ENCODE data around the gene CIRBP. TPM values are rescaled to one million over a fixed set of nuclear protein-coding genes. Genes with fewer than 3 reads are reported as not detected.
A peak's percentile ranks its signal among the peaks of the same experiment; 100 is the strongest.

CIRBP gene
- total RNA-seq, 1 experiment from 2014 or later, result 331 TPM

DNA sequence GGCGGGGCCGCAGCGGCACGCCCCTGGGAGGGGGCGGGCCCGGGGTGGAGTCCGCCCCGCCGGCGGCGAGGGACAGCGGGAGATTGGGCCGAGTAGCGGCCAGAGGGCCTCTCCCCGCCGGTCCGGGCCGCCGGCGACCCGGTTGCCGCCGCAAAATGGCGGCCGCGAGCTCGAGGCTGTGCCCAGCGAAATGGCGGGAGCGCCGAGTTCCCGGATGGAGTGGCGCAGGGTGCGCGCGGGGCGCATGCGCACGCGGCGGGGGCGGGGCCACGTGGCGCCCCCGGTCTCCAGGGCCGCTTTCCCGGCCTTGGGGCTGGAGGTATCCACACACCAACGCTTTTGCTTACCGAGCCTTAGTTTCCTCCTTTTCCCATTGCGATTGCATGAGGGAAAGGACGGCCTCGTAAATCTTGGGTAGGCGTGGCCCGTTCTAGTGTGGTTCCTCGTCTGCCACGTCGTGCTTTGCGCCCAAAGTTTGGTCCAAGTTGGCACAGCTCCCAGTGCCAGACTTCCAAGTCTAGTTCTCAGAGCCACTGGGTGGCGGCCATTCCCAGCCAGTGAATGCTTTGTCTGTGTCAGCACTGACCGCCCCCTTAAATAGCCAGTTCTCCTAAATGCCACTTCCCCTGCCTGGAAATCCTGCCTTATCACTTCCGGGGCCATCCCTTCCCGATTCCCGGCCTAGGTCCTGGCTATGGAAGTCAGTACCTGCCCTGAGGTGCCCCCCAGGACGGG, 513 bp downstream of the CIRBP start:
- Mint-ChIP-seq H3K4me3 (ENCODE audit: unreplicated experiment) (peak overlapping the region; percentile 89), H3K9me3 (ENCODE audit: unreplicated experiment) (no peaks in the 10 kb centered on the region), H3K27me3 (ENCODE audit: insufficient read depth, unreplicated experiment) (no peaks in the 10 kb centered on the region), H3K4me1 (ENCODE audit: low read depth, unreplicated experiment) (peaks cover 25% of the 10 kb centered on the region), H3K36me3 (ENCODE audit: insufficient read depth, unreplicated experiment) (peaks cover 79% of the 10 kb centered on the region), H3K27ac (ENCODE audit: unreplicated experiment) (peak overlapping the region; percentile 94)
- ChIA-PET CTCF (interaction anchor here (1.0 to 5.4 kb wide), 4 partner anchors 10 to 29 kb away, joined by 3 to 440 read pairs (median 4); partner anchors contain the start of gene ATP5F1D), POLR2A (interaction anchor here (0.6 to 1.6 kb wide), 26 partner anchors 8 to 714 kb away, joined by 3 to 110 read pairs (median 8); partner anchors contain the start of genes ABCA7, ATP5F1D, CNN2 and GPX4)
- peak; percentile 83 to 89 for DNase-seq
- Histone ChIP-seq H3K9me3 (no peaks in the 10 kb centered on the region), H3K36me3 (ENCODE audit: control insufficient read depth, insufficient read depth, low read length) (peaks cover 2% of the 10 kb centered on the region; the same call in 1 of the 2 replicates), H3K4me1 (peaks cover 39% of the 10 kb centered on the region), H3K4me3 (ENCODE audit: low read depth, low read length) (peak overlapping the region; percentile 82), H3K27me3 (replicated peaks; ENCODE audit: control insufficient read depth, insufficient read depth, low read length) (no peaks in the 10 kb centered on the region)
- TF ChIP-seq, protein P1, sequence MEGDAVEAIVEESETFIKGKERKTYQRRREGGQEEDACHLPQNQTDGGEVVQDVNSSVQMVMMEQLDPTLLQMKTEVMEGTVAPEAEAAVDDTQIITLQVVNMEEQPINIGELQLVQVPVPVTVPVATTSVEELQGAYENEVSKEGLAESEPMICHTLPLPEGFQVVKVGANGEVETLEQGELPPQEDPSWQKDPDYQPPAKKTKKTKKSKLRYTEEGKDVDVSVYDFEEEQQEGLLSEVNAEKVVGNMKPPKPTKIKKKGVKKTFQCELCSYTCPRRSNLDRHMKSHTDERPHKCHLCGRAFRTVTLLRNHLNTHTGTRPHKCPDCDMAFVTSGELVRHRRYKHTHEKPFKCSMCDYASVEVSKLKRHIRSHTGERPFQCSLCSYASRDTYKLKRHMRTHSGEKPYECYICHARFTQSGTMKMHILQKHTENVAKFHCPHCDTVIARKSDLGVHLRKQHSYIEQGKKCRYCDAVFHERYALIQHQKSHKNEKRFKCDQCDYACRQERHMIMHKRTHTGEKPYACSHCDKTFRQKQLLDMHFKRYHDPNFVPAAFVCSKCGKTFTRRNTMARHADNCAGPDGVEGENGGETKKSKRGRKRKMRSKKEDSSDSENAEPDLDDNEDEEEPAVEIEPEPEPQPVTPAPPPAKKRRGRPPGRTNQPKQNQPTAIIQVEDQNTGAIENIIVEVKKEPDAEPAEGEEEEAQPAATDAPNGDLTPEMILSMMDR (IDR thresholded peaks at IDR 0.05; ENCODE audit: insufficient read depth in 1 of 2, low read depth in 1 of 2, low read length in 1 of 2, severe bottlenecking in 1 of 2, unreplicated experiment in 1 of 2), result no peak
- BruUV-seq (replicated peaks), result TSS peak; percentile 52
- intact Hi-C loops (cut with micrococcal nuclease; ENCODE audit: unreplicated experiment), result loop anchor here (1.0 kb wide), 3 partner anchors 10 to 25 kb away; no protein-coding TSS in a partner anchor

DNA sequence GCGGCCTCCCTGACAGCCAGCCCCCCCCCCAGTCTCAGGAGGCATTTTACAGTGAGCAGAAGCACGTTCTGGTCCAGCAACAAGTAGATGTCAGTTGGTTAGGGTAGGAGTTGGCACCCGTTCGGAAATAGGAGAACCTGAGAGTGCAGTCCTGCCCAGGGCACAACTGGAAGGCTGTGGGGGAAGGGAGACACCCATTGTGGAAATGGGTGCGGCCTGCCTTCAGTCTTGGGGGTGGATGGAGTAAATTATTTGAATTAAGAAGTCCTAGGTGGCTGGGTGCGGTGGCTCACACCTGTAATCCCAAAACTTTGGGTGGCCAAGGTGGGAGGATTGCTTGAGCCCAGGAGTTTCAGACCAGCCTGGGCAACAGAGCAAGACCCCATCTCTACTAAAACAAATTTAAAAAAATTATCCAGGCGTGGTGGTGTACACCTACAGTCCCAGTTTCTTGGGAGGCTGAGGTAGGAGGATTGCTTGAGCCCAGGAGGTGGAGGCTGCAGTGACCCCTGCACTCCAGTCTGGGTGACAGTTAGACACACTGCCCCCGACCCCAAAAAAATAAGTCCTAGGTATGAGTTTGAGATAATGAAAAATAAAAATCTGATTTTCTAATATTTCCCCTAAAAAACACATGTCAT, 1.2 kb downstream of the CIRBP start:
- Mint-ChIP-seq H3K4me3 (ENCODE audit: unreplicated experiment) (peak overlapping the region; percentile 89), H3K36me3 (ENCODE audit: insufficient read depth, unreplicated experiment) (peaks cover 80% of the 10 kb centered on the region), H3K27ac (ENCODE audit: unreplicated experiment) (peak overlapping the region; percentile 94), H3K9me3 (ENCODE audit: unreplicated experiment) (no peaks in the 10 kb centered on the region), H3K4me1 (ENCODE audit: low read depth, unreplicated experiment) (peaks cover 22% of the 10 kb centered on the region), H3K27me3 (ENCODE audit: insufficient read depth, unreplicated experiment) (no peaks in the 10 kb centered on the region)
- no peaks in the 10 kb centered on the region for H3K9me3 ChIP-seq
- peak overlapping the region; percentile 82 for H3K4me3 ChIP-seq (ENCODE audit: low read depth, low read length)
- TF ChIP-seq, protein P1 (IDR thresholded peaks at IDR 0.05; ENCODE audit: insufficient read depth in 1 of 2, low read depth in 1 of 2, low read length in 1 of 2, severe bottlenecking in 1 of 2, unreplicated experiment in 1 of 2), result no peak
- H3K4me1 ChIP-seq, result peaks cover 36% of the 10 kb centered on the region
- no peaks in the 10 kb centered on the region for H3K27me3 ChIP-seq (replicated peaks; ENCODE audit: control insufficient read depth, insufficient read depth, low read length)
- intact Hi-C loops (cut with micrococcal nuclease; ENCODE audit: unreplicated experiment), result no loop called here
- no peak for DNase-seq
- CTCF ChIA-PET, result no interaction called here
- POLR2A ChIA-PET, result no interaction called here
- H3K36me3 ChIP-seq (ENCODE audit: control insufficient read depth, insufficient read depth, low read length), result peaks cover 2% of the 10 kb centered on the region; the same call in 1 of the 2 replicates
- BruUV-seq (replicated peaks), result no TSS peak

DNA sequence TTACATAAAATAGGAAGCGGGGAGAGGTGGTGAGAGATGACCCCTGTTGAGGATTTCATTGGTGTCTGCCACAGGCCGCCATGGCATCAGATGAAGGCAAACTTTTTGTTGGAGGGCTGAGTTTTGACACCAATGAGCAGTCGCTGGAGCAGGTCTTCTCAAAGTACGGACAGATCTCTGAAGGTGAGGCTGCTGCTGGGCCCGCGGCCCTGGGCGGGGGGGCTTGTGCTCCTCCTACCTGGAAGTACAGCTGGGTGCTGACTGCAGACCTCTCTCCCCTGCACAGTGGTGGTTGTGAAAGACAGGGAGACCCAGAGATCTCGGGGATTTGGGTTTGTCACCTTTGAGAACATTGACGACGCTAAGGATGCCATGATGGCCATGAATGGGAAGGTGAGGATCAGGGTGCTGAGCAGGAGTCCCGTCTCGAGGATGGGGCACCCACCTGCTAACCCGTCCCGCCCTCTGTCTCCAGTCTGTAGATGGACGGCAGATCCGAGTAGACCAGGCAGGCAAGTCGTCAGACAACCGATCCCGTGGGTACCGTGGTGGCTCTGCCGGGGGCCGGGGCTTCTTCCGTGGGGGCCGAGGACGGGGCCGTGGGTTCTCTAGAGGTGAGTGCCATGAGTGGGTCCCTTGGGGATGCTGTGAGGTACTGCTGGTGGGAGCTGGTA, 1.9 kb downstream of the CIRBP start:
- TF ChIP-seq, protein P1 (IDR thresholded peaks at IDR 0.05; ENCODE audit: insufficient read depth in 1 of 2, low read depth in 1 of 2, low read length in 1 of 2, severe bottlenecking in 1 of 2, unreplicated experiment in 1 of 2), result no peak
- Mint-ChIP-seq H3K36me3 (ENCODE audit: insufficient read depth, unreplicated experiment) (peaks cover 81% of the 10 kb centered on the region), H3K9me3 (ENCODE audit: unreplicated experiment) (no peaks in the 10 kb centered on the region), H3K27ac (ENCODE audit: unreplicated experiment) (peak overlapping the region; percentile 94), H3K4me1 (ENCODE audit: low read depth, unreplicated experiment) (peaks cover 22% of the 10 kb centered on the region), H3K27me3 (ENCODE audit: insufficient read depth, unreplicated experiment) (no peaks in the 10 kb centered on the region), H3K4me3 (ENCODE audit: unreplicated experiment) (peak overlapping the region; percentile 89)
- Histone ChIP-seq H3K27me3 (replicated peaks; ENCODE audit: control insufficient read depth, insufficient read depth, low read length) (no peaks in the 10 kb centered on the region), H3K4me3 (ENCODE audit: low read depth, low read length) (no peak overlapping the region), H3K4me1 (peaks cover 36% of the 10 kb centered on the region), H3K9me3 (no peaks in the 10 kb centered on the region), H3K36me3 (ENCODE audit: control insufficient read depth, insufficient read depth, low read length) (peaks cover 2% of the 10 kb centered on the region; the same call in 1 of the 2 replicates)
- intact Hi-C loops (cut with micrococcal nuclease; ENCODE audit: unreplicated experiment), result no loop called here
- no TSS peak for BruUV-seq (replicated peaks)
- DNase-seq, result no peak
- CTCF ChIA-PET, result no interaction called here
- POLR2A ChIA-PET, result no interaction called here
